ENCODE results near the gene GDI2. TPM values are rescaled to one million over a fixed set of nuclear protein-coding genes. Genes with fewer than 3 reads are reported as not detected.

Gene GDI2
- polyA plus RNA-seq, 1 donor (not counting 4 experiments of a cell fraction or from before 2014, with no cell fraction given), result 293 TPM

DNA sequence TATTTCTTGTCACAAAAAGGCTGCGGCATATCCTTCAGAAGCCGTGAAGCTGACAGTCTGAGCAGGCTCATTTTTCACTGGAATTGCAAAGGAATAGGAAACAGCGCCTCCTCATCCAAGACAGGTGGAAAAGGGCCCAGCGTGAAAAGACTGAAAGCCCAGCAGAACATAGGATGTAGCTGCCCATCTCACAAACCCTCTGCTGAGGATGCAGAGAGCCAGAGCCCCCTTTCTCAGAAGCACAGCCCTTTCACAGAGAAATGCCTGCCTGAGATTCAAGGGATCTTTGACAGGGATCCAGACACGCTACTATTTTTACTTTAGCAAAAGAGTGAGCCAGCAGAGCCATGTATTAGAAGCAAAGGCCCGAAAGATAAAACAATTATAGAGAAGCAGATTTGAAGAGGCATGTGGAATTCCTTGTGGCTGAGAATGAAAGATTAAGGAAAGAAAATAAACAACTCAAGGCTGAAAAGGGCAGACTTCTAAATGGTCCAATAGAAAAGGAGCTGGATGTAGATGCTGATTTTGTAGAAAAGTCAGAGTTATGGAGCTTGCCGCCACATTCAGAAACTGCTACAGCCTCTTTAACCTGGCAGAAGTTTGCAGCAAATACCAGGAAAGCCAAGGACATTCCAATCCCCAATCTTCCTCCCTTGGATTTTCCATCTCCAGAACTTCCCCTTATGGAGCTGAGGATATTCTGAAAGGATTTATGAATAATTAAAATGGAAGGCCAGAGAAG lies 36.9 kb downstream of the GDI2 start:
- TF ChIP-seq CTCF (optimal IDR thresholded peaks at IDR 0.05 in 1 of 3, IDR thresholded peaks at IDR 0.05 in 1 of 3, conservative IDR thresholded peaks at IDR 0.05 in 1 of 3; ENCODE audit: extremely low read depth in 1 of 3, insufficient read depth in 2 of 3, low read length in 3 of 3), result no peak
- no peak for TF ChIP-seq EZH2 (IDR thresholded peaks at IDR 0.05; ENCODE audit: low read length)
- Histone ChIP-seq H3K9me3 (ENCODE audit: control insufficient read depth, low read depth, low read length) (no peaks in the 10 kb centered on the region), H2AFZ (ENCODE audit: control insufficient read depth, low read length) (no peak overlapping the region), H3K9me1 (ENCODE audit: control insufficient read depth, extremely low read depth, insufficient read depth, low read length) (no peaks in the 10 kb centered on the region), H3K79me2 (ENCODE audit: control insufficient read depth, insufficient read depth, low read length) (peaks cover 84% of the 10 kb centered on the region), H3K27ac (ENCODE audit: control insufficient read depth, insufficient read depth, low read length) (no peak overlapping the region), H3K4me3 (ENCODE audit: control insufficient read depth in 2 of 3, extremely low read depth in 1 of 3, insufficient read depth in 2 of 3, low read depth in 1 of 3, low read length in 3 of 3) (no peak overlapping the region), H4K20me1 (ENCODE audit: control insufficient read depth, extremely low read depth, insufficient read depth, low read length) (peaks cover 12% of the 10 kb centered on the region), H3K4me2 (ENCODE audit: control insufficient read depth, extremely low read depth, insufficient read depth, low read depth, low read length) (no peak overlapping the region), H3K27me3 (ENCODE audit: control insufficient read depth, extremely low read depth, insufficient read depth, low read length) (no peaks in the 10 kb centered on the region), H3K36me3 (ENCODE audit: control insufficient read depth in 2 of 2, extremely low read depth in 1 of 2, insufficient read depth in 2 of 2, low read length in 2 of 2) (peaks cover 14 to 18% of the 10 kb centered on the region in 2 experiments), H3K4me1 (ENCODE audit: control insufficient read depth, extremely low read depth, insufficient read depth, low read length) (no peaks in the 10 kb centered on the region), H3K9ac (ENCODE audit: control insufficient read depth, extremely low read depth, insufficient read depth, low read length) (no peak overlapping the region)
- DNase-seq (ENCODE audit: low read depth, low spot score) (no peak), FAIRE-seq (no peak)
- dilution Hi-C loops (cut with MboI; ENCODE audit: extremely low pct_ligation_motif_present, low sequenced_read_pairs), result no loop called here

DNA sequence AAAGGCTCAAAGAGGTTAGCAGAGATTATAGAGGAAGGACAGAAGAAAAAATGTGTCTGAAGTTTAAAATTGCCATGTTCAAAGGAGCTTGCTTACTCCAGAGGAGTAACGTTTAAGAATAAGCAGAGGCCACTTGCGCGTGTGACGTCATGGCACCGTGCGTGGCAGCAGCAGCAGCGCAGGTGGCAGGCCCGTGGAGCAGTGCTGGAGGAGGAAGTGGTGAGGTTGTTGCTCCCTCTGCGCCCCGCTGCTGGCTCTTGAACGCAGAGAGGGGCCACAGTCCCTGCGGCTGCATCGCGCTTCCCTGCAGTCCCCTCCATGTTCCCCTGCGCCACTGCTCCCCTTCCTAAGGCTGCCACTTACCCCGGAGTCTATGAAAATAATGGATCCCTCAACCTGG lies 37.5 kb downstream of the GDI2 start:
- no peak overlapping the region for H3K27ac ChIP-seq (ENCODE audit: control insufficient read depth, insufficient read depth, low read length)
- H3K36me3 ChIP-seq (ENCODE audit: control insufficient read depth in 2 of 2, extremely low read depth in 1 of 2, insufficient read depth in 2 of 2, low read length in 2 of 2), result peaks cover 16 to 20% of the 10 kb centered on the region in 2 experiments
- dilution Hi-C loops (cut with MboI; ENCODE audit: extremely low pct_ligation_motif_present, low sequenced_read_pairs), result no loop called here
- no peaks in the 10 kb centered on the region for H3K9me1 ChIP-seq (ENCODE audit: control insufficient read depth, extremely low read depth, insufficient read depth, low read length)
- no peaks in the 10 kb centered on the region for H3K27me3 ChIP-seq (ENCODE audit: control insufficient read depth, extremely low read depth, insufficient read depth, low read length)
- DNase-seq (ENCODE audit: low read depth, low spot score) (no peak), FAIRE-seq (no peak)
- no peak for TF ChIP-seq EZH2 (IDR thresholded peaks at IDR 0.05; ENCODE audit: low read length)
- TF ChIP-seq CTCF (optimal IDR thresholded peaks at IDR 0.05 in 1 of 3, IDR thresholded peaks at IDR 0.05 in 1 of 3, conservative IDR thresholded peaks at IDR 0.05 in 1 of 3; ENCODE audit: extremely low read depth in 1 of 3, insufficient read depth in 2 of 3, low read length in 3 of 3), result no peak
- H3K79me2 ChIP-seq (ENCODE audit: control insufficient read depth, insufficient read depth, low read length), result peaks cover 82% of the 10 kb centered on the region
- no peak overlapping the region for H3K4me3 ChIP-seq (ENCODE audit: control insufficient read depth in 2 of 3, extremely low read depth in 1 of 3, insufficient read depth in 2 of 3, low read depth in 1 of 3, low read length in 3 of 3)
- no peak overlapping the region for H3K4me2 ChIP-seq (ENCODE audit: control insufficient read depth, extremely low read depth, insufficient read depth, low read depth, low read length)
- H3K9me3 ChIP-seq (ENCODE audit: control insufficient read depth, low read depth, low read length), result no peaks in the 10 kb centered on the region
- H3K9ac ChIP-seq (ENCODE audit: control insufficient read depth, extremely low read depth, insufficient read depth, low read length), result no peak overlapping the region
- no peaks in the 10 kb centered on the region for H3K4me1 ChIP-seq (ENCODE audit: control insufficient read depth, extremely low read depth, insufficient read depth, low read length)
- peaks cover 15% of the 10 kb centered on the region for H4K20me1 ChIP-seq (ENCODE audit: control insufficient read depth, extremely low read depth, insufficient read depth, low read length)
- no peak overlapping the region for H2AFZ ChIP-seq (ENCODE audit: control insufficient read depth, low read length)

All from keratinocyte (primary cell).